ENCODE measurements around the gene EVI2B.
"Not testable (repeated sequence)": the region's sequence is repeated elsewhere in the genome, so short reads cannot be mapped to it uniquely, and the experiment has no call there.

The EVI2B gene

DNA sequence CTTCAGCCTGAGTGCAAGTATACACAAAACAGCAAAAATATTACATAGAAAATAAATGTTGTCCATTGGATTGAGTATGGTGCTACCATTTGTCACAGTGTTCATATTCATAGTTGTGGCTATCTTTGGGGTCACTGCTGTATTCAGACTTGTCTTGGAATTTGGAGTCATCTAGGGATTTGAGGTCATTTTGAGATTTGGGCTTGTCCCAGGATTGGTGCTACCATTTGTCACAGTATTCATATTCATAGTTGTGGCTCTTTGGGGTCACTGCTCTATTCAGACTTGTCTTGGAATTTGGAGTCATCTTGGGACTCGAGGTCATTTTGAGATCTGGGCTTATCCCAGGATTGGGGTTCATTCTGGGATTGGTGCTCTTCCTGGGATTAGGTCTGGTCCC, 41.6 kb downstream of the EVI2B start:
- DNase-seq (ENCODE audit: low spot score): no peak

DNA sequence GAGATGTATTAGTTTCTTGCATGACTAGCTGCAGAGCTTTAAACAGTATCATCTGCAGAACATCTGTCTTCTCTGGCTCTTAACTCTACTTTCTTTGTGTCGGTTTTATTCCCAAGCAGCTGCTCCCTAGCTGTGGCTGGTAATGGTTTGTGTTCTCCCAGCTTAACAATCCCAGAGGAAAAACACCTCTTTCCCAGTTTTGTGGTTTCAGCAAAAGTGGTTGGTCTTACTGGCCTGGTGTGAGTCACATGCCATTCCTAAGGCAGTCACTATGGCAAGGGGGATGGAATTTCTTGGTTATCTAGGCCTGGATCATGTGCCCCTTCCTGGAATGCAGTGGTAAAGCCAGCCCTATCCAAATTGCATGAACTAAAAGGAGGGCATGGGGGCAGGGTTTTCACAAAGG, 44.3 kb downstream of the EVI2B start:
- no peak for DNase-seq (ENCODE audit: low spot score)

DNA sequence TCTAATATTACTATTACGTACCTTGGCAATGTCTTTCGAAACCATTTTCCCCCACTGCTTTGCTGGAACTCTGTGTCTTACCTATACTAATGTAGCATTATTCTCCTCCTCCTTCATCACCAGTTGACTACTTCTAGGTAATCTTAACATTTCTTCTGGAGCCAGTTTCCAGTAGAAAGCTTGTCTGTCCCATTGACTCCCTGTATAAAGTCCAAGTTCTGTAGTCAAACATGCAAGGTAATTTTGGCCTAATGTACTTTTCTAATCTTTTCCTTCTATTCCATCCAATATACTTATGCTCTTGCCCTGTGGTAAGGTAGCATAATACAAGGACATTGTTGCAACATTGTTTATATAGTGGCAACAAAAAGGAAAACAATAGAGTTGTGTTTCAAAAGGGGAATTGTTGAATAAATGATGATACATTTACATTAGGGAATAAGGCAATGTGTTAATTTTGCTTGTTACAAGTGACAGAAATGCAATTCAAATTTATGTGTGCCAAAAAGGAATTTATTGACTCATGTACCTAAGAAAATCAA, 44.7 kb downstream of the EVI2B start:
- DNase-seq (ENCODE audit: low spot score): no peak

DNA sequence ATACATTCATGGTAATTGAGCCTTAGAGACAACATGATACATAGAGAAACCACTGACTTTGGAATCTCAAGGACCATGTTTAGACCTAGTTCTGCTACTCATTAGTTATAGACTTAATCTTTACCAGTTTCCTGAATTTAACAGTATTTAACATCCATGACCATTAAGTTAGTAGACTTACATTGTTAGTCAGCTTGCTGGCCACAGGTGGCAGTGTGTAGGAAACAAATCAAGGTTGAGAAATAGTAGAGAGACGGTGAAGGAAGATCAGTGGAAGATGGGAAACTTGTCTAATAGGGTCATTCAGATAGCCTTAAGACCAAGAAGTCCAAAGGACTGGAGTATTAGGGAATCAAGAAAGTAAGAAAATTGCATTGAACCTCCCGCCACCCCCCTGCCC, 47.8 kb downstream of the EVI2B start:
- no peak for DNase-seq (ENCODE audit: low spot score)

DNA sequence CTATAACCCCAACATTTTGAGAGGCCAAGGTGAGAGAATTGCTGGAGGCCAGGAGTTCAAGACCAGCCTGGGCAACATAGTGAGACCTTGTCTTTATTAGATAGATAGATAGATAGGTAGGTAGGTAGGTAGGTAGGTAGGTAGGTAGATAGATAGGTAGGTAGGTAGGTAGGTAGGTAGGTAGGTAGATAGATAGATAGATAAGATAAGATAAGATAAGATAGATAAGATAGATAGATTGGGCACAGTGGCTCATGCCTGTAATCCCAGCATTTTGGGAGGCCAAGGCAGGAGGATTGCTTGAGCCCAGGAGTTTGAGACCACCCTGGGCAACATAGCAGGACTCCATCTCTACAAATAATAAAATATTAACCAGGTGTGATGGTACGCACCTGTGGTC, 50.9 kb downstream of the EVI2B start:
- DNase-seq (ENCODE audit: low spot score): not testable (repeated sequence)

DNA sequence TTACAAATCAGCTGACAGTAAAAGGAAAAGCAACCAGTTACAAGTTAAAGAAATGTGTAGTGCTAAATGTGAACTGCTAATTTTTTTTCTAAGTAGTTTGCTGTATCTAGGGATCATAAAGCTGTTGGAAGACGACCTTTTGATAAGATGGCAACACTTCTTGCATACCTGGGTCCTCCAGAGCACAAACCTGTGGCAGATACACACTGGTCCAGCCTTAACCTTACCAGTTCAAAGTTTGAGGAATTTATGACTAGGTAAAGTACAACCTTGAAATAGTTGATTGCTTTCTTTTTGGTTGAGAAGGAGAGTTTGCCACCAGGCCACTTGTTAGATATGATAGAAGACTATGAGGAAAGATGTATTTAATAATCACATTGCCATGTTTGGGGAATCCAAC, 52.3 kb downstream of the EVI2B start:
- no peak for DNase-seq (ENCODE audit: low spot score)

DNA sequence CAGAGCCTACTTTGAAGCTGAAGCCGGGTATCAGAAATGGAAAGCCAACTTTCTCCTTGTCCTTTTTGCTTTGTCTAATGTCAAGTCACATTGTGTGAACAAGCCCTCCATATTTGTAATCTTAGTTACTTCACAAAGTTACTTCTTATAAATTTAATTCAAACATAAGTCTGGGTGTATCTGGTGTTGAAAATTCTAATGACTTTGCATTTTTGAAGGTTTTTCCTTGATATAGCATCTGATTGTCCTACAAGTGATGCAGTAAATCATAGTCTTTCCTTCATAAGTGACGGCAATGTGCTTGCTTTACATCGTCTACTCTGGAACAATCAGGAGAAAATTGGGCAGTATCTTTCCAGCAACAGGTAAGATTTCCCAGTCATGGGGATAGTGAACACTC, 53.7 kb downstream of the EVI2B start:
- no peak for DNase-seq (ENCODE audit: low spot score)

DNA sequence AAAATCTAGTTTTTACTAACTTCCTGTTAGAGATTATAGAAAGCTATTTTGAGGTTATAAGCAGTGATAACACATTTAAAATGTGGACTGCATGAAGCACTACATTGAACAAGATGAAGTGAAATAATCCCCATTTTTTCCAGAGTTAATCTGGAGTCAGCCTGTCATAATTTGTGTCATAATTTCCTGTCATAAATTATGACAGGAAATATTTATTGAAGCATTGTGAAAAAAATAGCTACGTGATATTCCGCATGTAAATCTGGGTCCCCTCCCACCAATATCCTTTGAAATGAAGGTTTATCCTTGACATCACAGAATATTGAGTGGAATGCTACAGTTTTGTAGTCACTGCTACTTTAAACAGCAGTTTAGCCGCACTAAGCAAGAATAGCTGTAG, 56.9 kb downstream of the EVI2B start:
- DNase-seq (ENCODE audit: low spot score): no peak

DNA sequence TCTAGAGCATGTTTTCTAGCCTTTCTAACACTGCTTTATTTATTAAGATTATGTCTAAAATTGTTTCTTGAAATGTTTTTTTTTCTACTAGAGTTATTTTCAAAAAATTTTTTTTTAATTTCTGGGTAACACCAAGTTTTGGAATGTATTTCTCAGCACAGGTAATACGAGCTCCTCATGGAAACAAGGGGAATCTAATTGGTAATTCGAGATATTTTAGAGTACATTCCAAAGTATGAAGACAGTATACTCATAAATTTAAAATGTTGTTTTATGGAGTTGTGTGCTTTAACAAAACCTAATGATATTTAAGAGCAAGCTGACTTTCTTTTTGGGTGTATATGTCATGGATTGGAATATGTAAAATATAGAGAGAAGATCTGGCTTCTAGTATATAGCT, 59.2 kb downstream of the EVI2B start:
- DNase-seq (ENCODE audit: low spot score): no peak

All from SK-N-DZ (cell line).